Measurements from ENCODE around the gene CDC37L1. TPM values are rescaled to one million over a fixed set of nuclear protein-coding genes. Genes with fewer than 3 reads are reported as not detected.

The CDC37L1 gene
- total RNA-seq, 2 donors from 2014 or later: 18.4 to 22.2 TPM

DNA sequence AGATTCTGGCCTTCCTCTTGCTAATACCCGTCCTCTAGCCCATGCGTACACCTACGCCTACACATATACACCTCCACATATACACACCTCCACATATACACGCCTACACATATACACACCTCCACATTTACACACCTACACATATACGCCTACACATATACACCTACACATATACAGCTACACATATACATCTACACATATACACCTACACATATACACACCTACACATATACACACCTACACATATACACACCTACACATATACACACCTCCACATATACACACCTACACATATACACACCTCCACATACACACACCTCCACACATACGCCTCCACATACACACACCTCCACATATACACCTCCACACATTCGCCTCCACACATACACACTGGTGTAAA, 34.5 kb downstream of the CDC37L1 start:
- no peaks in the 10 kb centered on the region for H3K27me3 ChIP-seq (ENCODE audit: control insufficient read depth, insufficient read depth, low read length, poor library complexity, severe bottlenecking)
- peaks cover under 1% of the 10 kb centered on the region for H3K4me1 Mint-ChIP-seq
- H3K36me3 ChIP-seq (ENCODE audit: control insufficient read depth, insufficient read depth, low read length): peaks cover 82% of the 10 kb centered on the region
- no peak overlapping the region for H3K27ac Mint-ChIP-seq
- no peak overlapping the region for H3K27ac ChIP-seq (ENCODE audit: low read depth, low read length)
- no peak overlapping the region for H3K4me3 Mint-ChIP-seq
- no peaks in the 10 kb centered on the region for H3K27me3 Mint-ChIP-seq (ENCODE audit: insufficient read depth)
- H3K4me3 ChIP-seq (ENCODE audit: low read length): no peak overlapping the region
- no peak overlapping the region for H3K9ac ChIP-seq (ENCODE audit: extremely low read depth, low read length, poor library complexity, severe bottlenecking)
- no peak for DNase-seq
- peaks cover 5% of the 10 kb centered on the region for H3K9me3 Mint-ChIP-seq
- 62 to 80% methylated on average over 5 to 7 of the region's 7 CpGs for WGBS, 2 experiments (ENCODE audit: insufficient coverage in 1 of 2, insufficient read length in 1 of 2)
- peaks cover 72% of the 10 kb centered on the region for H3K36me3 Mint-ChIP-seq (ENCODE audit: low read depth)
- no peaks in the 10 kb centered on the region for H3K4me1 ChIP-seq (ENCODE audit: control insufficient read depth, insufficient read depth, low read length)
- peaks cover 11% of the 10 kb centered on the region for H3K9me3 ChIP-seq (ENCODE audit: control insufficient read depth, low read length)
- TF ChIP-seq, protein P1, sequence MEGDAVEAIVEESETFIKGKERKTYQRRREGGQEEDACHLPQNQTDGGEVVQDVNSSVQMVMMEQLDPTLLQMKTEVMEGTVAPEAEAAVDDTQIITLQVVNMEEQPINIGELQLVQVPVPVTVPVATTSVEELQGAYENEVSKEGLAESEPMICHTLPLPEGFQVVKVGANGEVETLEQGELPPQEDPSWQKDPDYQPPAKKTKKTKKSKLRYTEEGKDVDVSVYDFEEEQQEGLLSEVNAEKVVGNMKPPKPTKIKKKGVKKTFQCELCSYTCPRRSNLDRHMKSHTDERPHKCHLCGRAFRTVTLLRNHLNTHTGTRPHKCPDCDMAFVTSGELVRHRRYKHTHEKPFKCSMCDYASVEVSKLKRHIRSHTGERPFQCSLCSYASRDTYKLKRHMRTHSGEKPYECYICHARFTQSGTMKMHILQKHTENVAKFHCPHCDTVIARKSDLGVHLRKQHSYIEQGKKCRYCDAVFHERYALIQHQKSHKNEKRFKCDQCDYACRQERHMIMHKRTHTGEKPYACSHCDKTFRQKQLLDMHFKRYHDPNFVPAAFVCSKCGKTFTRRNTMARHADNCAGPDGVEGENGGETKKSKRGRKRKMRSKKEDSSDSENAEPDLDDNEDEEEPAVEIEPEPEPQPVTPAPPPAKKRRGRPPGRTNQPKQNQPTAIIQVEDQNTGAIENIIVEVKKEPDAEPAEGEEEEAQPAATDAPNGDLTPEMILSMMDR (conservative IDR thresholded peaks at IDR 0.05): no peak

DNA sequence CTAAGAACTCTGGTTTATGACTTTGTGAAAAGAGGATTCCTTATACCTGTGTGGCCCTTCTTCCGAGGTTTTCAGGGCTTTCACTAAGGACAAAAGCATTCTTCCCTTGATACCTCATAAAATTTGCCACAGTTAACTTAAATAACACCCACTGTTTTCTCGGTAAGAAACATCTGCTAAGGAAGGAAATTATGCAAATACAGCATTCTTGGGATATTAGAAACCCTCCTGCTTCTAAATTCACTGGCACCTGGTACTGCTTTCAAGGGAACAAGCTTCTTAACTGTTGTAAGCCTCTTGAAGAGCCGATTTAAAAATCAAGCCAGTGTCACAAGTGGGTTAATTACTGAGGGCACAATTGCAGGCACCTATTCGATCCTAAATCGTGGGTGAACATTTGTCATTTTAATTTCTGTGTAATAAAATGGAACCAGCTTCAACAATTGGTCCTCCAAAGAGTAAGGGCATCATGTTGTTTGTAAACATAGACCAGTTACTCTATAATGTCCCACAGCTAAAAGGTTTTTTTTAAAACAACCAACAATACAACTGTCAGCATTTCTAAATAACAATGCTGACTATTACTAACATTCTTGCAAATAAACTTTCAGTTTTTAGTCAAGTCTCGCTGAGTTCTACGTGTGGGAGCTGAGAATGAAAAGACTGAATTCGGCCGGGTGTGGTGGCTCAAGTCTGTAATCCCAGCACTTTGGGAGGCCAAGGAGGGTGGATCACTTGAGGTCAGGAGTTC, 35.1 kb downstream of the CDC37L1 start:
- Mint-ChIP-seq H3K27ac (no peak overlapping the region), H3K36me3 (ENCODE audit: low read depth) (peaks cover 73% of the 10 kb centered on the region), H3K27me3 (ENCODE audit: insufficient read depth) (no peaks in the 10 kb centered on the region), H3K9me3 (peaks cover 5% of the 10 kb centered on the region), H3K4me1 (peaks cover 4% of the 10 kb centered on the region), H3K4me3 (no peak overlapping the region)
- Histone ChIP-seq H3K4me1 (ENCODE audit: control insufficient read depth, insufficient read depth, low read length) (no peaks in the 10 kb centered on the region), H3K36me3 (ENCODE audit: control insufficient read depth, insufficient read depth, low read length) (peaks cover 80% of the 10 kb centered on the region), H3K27me3 (ENCODE audit: control insufficient read depth, insufficient read depth, low read length, poor library complexity, severe bottlenecking) (no peaks in the 10 kb centered on the region), H3K4me3 (ENCODE audit: low read length) (no peak overlapping the region), H3K9me3 (ENCODE audit: control insufficient read depth, low read length) (peaks cover 11% of the 10 kb centered on the region), H3K27ac (ENCODE audit: low read depth, low read length) (no peak overlapping the region), H3K9ac (ENCODE audit: extremely low read depth, low read length, poor library complexity, severe bottlenecking) (no peak overlapping the region)
- DNase-seq: no peak
- TF ChIP-seq, protein P1 (conservative IDR thresholded peaks at IDR 0.05): no peak
- WGBS, 2 experiments (ENCODE audit: insufficient coverage in 1 of 2, insufficient read length in 1 of 2): 91% methylated on average over 8 to 9 of the region's 9 CpGs

DNA sequence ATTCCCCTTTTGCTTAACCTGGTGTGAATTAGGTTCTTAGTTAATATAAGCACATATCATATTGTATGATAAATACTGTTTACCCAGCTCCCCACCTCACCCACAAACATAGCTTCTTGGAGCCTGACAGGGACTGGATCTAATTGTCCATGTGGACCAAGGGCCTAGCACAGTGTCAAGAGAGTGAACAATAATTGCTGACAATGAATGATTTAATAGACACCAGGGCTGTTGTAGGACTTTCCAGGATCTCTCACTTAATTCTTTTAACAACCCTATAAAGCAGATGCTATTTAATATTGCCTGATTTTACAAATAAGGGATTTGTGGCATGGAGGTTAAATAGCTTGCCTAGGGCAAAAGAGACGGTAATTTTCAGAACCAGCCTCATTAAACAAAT, 36.8 kb downstream of the CDC37L1 start:
- no peak for DNase-seq
- H3K36me3 Mint-ChIP-seq (ENCODE audit: low read depth): peaks cover 75% of the 10 kb centered on the region
- Histone ChIP-seq H3K9ac (ENCODE audit: extremely low read depth, low read length, poor library complexity, severe bottlenecking) (no peak overlapping the region), H3K27ac (ENCODE audit: low read depth, low read length) (no peak overlapping the region), H3K4me3 (ENCODE audit: low read length) (no peak overlapping the region), H3K9me3 (ENCODE audit: control insufficient read depth, low read length) (peaks cover 15% of the 10 kb centered on the region), H3K36me3 (ENCODE audit: control insufficient read depth, insufficient read depth, low read length) (peaks cover 88% of the 10 kb centered on the region), H3K27me3 (ENCODE audit: control insufficient read depth, insufficient read depth, low read length, poor library complexity, severe bottlenecking) (no peaks in the 10 kb centered on the region), H3K4me1 (ENCODE audit: control insufficient read depth, insufficient read depth, low read length) (no peaks in the 10 kb centered on the region)
- H3K9me3 Mint-ChIP-seq: peaks cover 5% of the 10 kb centered on the region
- no peak overlapping the region for H3K4me3 Mint-ChIP-seq
- TF ChIP-seq, protein P1 (conservative IDR thresholded peaks at IDR 0.05): no peak
- peak overlapping the region; percentile 64 for H3K27ac Mint-ChIP-seq
- 100% methylated on average over 1 of the region's 1 CpG; no CpG with 5 or more reads in 1 of the 2 experiments for WGBS, 2 experiments (ENCODE audit: insufficient coverage in 1 of 2, insufficient read length in 1 of 2)
- H3K27me3 Mint-ChIP-seq (ENCODE audit: insufficient read depth): no peaks in the 10 kb centered on the region
- H3K4me1 Mint-ChIP-seq: peaks cover 4% of the 10 kb centered on the region

Measured in endodermal cell (in vitro differentiated cells).